Naive thymus-derived CD4-positive, alpha-beta T cell (primary cell): Measurements from ENCODE around the gene LHX3. TPM values are rescaled to one million over a fixed set of nuclear protein-coding genes. Genes with fewer than 3 reads are reported as not detected.

Experiments
- ATAC-seq: fragments of 150-1000 bp; cut with Tn5 transposase; 2 replicates; pipeline ENCODE4 v1.10.0; 2021; ENCODE audit warnings: mild to moderate bottlenecking, moderate library complexity
- CTCF ChIA-PET: fragments of 350-600 bp; sonication (Branson Sonifier 250); formaldehyde crosslinking; loops from one replicate; lab custom pipeline; 2021; ENCODE audit warnings: antibody characterized with exemption; lab: Charles Lee
- POLR2A ChIA-PET: fragments of 350-600 bp; sonication (Branson Sonifier 250); formaldehyde crosslinking; loops from one replicate; lab custom pipeline; 2021; ENCODE audit warnings: antibody characterized with exemption, inconsistent platforms; lab: Charles Lee
- DNase-seq, 9 donors: peaks; one replicate each; pipeline versions ENCODE4 v3.0.0 to v3.0.0-alpha.2; 2020 to 2022; ENCODE audit warnings: mixed read lengths in 1 of 9
- H3K27ac ChIP-seq: one replicate; pipeline ENCODE4 v1.7.0; 2013; ENCODE audit warnings: mild to moderate bottlenecking, low read depth, low read length, moderate library complexity
- H3K27me3 ChIP-seq, 2 donors: one replicate each; pipeline ENCODE4 v1.7.0; 2013; ENCODE audit warnings: low read length in 2 of 2, mild to moderate bottlenecking in 2 of 2, moderate library complexity in 2 of 2; ENCODE audit not compliant: control insufficient read depth in 2 of 2, insufficient read depth in 2 of 2
- H3K36me3 ChIP-seq, 3 experiments: 1 replicate in 2 of 3; 2 replicates in 1 of 3; pipeline ENCODE4 v1.7.0; 2013; ENCODE audit warnings: low read length in 3 of 3, mild to moderate bottlenecking in 3 of 3, moderate library complexity in 1 of 3; ENCODE audit not compliant: insufficient read depth in 3 of 3, control insufficient read depth in 2 of 3
- H3K4me1 ChIP-seq, 2 donors: one replicate each; pipeline ENCODE4 v1.7.0; 2013; ENCODE audit warnings: low read length in 2 of 2, mild to moderate bottlenecking in 2 of 2, moderate library complexity in 1 of 2; ENCODE audit not compliant: control insufficient read depth in 2 of 2, insufficient read depth in 2 of 2
- H3K4me3 ChIP-seq: 2 replicates; pipeline ENCODE4 v1.7.0; 2013; ENCODE audit warnings: mild to moderate bottlenecking, low read length
- H3K9me3 ChIP-seq, 3 experiments: 1 replicate in 2 of 3; 2 replicates in 1 of 3; pipeline ENCODE4 v1.7.0; 2013; ENCODE audit warnings: low read length in 3 of 3; ENCODE audit not compliant: control insufficient read depth in 2 of 3
- H3K27ac Mint-ChIP-seq, 9 donors: one replicate each; pipeline ENCODE4 v1.8.0; 2020 to 2022; ENCODE audit warnings: mixed read lengths in 9 of 9, mild to moderate bottlenecking in 8 of 9, moderate library complexity in 5 of 9, inconsistent platforms in 2 of 9
- H3K27me3 Mint-ChIP-seq, 5 donors: one replicate each; pipeline ENCODE4 v1.8.0; 2021 to 2022; ENCODE audit warnings: mixed read lengths in 5 of 5, mild to moderate bottlenecking in 1 of 5
- H3K36me3 Mint-ChIP-seq, 5 donors: one replicate each; pipeline ENCODE4 v1.8.0; 2020 to 2022; ENCODE audit warnings: mixed read lengths in 5 of 5, mild to moderate bottlenecking in 3 of 5, inconsistent platforms in 1 of 5
- H3K4me1 Mint-ChIP-seq, 7 donors: one replicate each; pipeline ENCODE4 v1.8.0; 2020 to 2022; ENCODE audit warnings: mixed read lengths in 7 of 7, mild to moderate bottlenecking in 3 of 7, inconsistent platforms in 1 of 7
- H3K4me3 Mint-ChIP-seq, 10 donors: one replicate each; pipeline ENCODE4 v1.8.0; 2020 to 2022; ENCODE audit warnings: mild to moderate bottlenecking in 10 of 10, mixed read lengths in 10 of 10, moderate library complexity in 6 of 10, inconsistent platforms in 2 of 10
- H3K9me3 Mint-ChIP-seq, 11 donors: one replicate each; pipeline ENCODE4 v1.8.0; 2020 to 2022; ENCODE audit warnings: mixed read lengths in 11 of 11, mild to moderate bottlenecking in 4 of 11, inconsistent platforms in 1 of 11, moderate library complexity in 1 of 11
- intact Hi-C, 2 donors: fragments of 100-400 bp; cut with micrococcal nuclease; formaldehyde crosslinking; loops; one replicate each; pipeline ENCODE4 v1.15.1; 2023
- polyA plus RNA-seq, 2 donors: library from polyadenylated mRNA; unstranded; fragments of 300-500 nt; fragmentation: Illumina TruSeq; gene quantifications; one replicate each; pipeline ENCODE4 v1.2.3, GENCODE V29; 2021
- total RNA-seq, 6 experiments: library from RNA in 5 of 6; stranded (reverse) in 5 of 6; gene quantifications; 1 replicate in 5 of 6; 2 replicates in 1 of 6; pipeline ENCODE4 v1.2.3 and lab custom pipeline; 2021 to 2026

Gene LHX3
- total and polyA plus RNA-seq, 7 experiments from 2014 or later = 0.15 to 0.21 TPM; not detected in 5

GRCh38 chr9:136186386-136186785, 18.5 kb downstream of the LHX3 start:
- no peak for ATAC-seq
- peaks cover 0 to 1% (median 0%) of the 10 kb centered on the region in 11 donors for H3K9me3 Mint-ChIP-seq
- no peaks in the 10 kb centered on the region for H3K27me3 ChIP-seq
- H3K27ac ChIP-seq = no peak overlapping the region
- H3K27ac Mint-ChIP-seq = no peak overlapping the region
- no peaks in the 10 kb centered on the region for H3K9me3 ChIP-seq
- H3K36me3 Mint-ChIP-seq = no peaks in the 10 kb centered on the region
- DNase-seq = no peak
- intact Hi-C loops = no loop called here
- H3K4me3 ChIP-seq = no peak overlapping the region
- ChIA-PET POLR2A (no interaction called here), CTCF (no interaction called here)
- H3K27me3 Mint-ChIP-seq = peaks cover 12 to 39% (median 20%) of the 10 kb centered on the region in 5 donors
- H3K4me1 ChIP-seq = no peaks in the 10 kb centered on the region
- no peaks in the 10 kb centered on the region for H3K4me1 Mint-ChIP-seq
- H3K4me3 Mint-ChIP-seq = no peak overlapping the region
- H3K36me3 ChIP-seq = no peaks in the 10 kb centered on the region

GRCh38 chr9:136185596-136186366, 19.1 kb downstream of the LHX3 start:
- no peak overlapping the region for H3K4me3 ChIP-seq
- POLR2A ChIA-PET = no interaction called here
- Mint-ChIP-seq H3K4me3 (no peak overlapping the region), H3K27me3 (peaks cover 7 to 34% (median 15%) of the 10 kb centered on the region in 5 donors), H3K9me3 (peaks cover 0 to 1% (median 0%) of the 10 kb centered on the region in 11 donors), H3K36me3 (no peaks in the 10 kb centered on the region), H3K27ac (no peak overlapping the region), H3K4me1 (no peaks in the 10 kb centered on the region)
- CTCF ChIA-PET = no interaction called here
- H3K27ac ChIP-seq = no peak overlapping the region
- DNase-seq (no peak), ATAC-seq (no peak)
- no peaks in the 10 kb centered on the region for H3K4me1 ChIP-seq
- no peaks in the 10 kb centered on the region for H3K9me3 ChIP-seq
- H3K27me3 ChIP-seq = no peaks in the 10 kb centered on the region
- no peaks in the 10 kb centered on the region for H3K36me3 ChIP-seq
- intact Hi-C loops = no loop called here

- Histone ChIP-seq H3K27me3 (no peaks in the 10 kb centered on the region), H3K9me3 (no peaks in the 10 kb centered on the region), H3K4me1 (no peaks in the 10 kb centered on the region), H3K27ac (no peak overlapping the region), H3K4me3 (no peak overlapping the region), H3K36me3 (no peaks in the 10 kb centered on the region)
- Mint-ChIP-seq H3K36me3 (no peaks in the 10 kb centered on the region), H3K4me3 (no peak overlapping the region), H3K27ac (no peak overlapping the region), H3K4me1 (no peaks in the 10 kb centered on the region), H3K27me3 (peaks cover 0 to 33% (median 15%) of the 10 kb centered on the region in 5 donors), H3K9me3 (peaks cover 0 to 1% (median 0%) of the 10 kb centered on the region in 11 donors)
- intact Hi-C loops = no loop called here
- CTCF ChIA-PET = no interaction called here
- POLR2A ChIA-PET = no interaction called here
- ATAC-seq (no peak), DNase-seq (no peak)
Observed at GRCh38 chr9:136185066-136185465, 19.9 kb downstream of the LHX3 start.

GRCh38 chr9:136182850-136183422, 22.0 kb downstream of the LHX3 start:
- H3K27me3 Mint-ChIP-seq = peaks cover 0 to 30% (median 7%) of the 10 kb centered on the region in 5 donors
- ATAC-seq (no peak), DNase-seq (no peak)
- intact Hi-C loops = no loop called here
- Histone ChIP-seq H3K36me3 (no peaks in the 10 kb centered on the region), H3K9me3 (no peaks in the 10 kb centered on the region), H3K4me1 (no peaks in the 10 kb centered on the region), H3K27me3 (no peaks in the 10 kb centered on the region), H3K27ac (no peak overlapping the region), H3K4me3 (no peak overlapping the region)
- H3K27ac Mint-ChIP-seq = no peak overlapping the region
- peaks cover 0 to 1% (median 0%) of the 10 kb centered on the region in 11 donors for H3K9me3 Mint-ChIP-seq
- no peaks in the 10 kb centered on the region for H3K36me3 Mint-ChIP-seq
- ChIA-PET POLR2A (no interaction called here), CTCF (no interaction called here)
- no peaks in the 10 kb centered on the region for H3K4me1 Mint-ChIP-seq
- no peak overlapping the region for H3K4me3 Mint-ChIP-seq

GRCh38 chr9:136182420-136182787, 22.5 kb downstream of the LHX3 start:
- H3K36me3 Mint-ChIP-seq = no peaks in the 10 kb centered on the region
- ChIA-PET POLR2A (no interaction called here), CTCF (interaction anchor here (0.6 kb wide), 1 partner anchor 100 kb away, joined by 3 read pairs; no protein-coding TSS in a partner anchor)
- intact Hi-C loops = no loop called here
- H3K4me3 Mint-ChIP-seq = no peak overlapping the region
- Histone ChIP-seq H3K9me3 (no peaks in the 10 kb centered on the region), H3K27ac (no peak overlapping the region), H3K4me1 (no peaks in the 10 kb centered on the region), H3K27me3 (no peaks in the 10 kb centered on the region), H3K4me3 (no peak overlapping the region), H3K36me3 (no peaks in the 10 kb centered on the region)
- H3K9me3 Mint-ChIP-seq = peaks cover 0 to 1% (median 0%) of the 10 kb centered on the region in 11 donors
- DNase-seq = no peak
- H3K27ac Mint-ChIP-seq = no peak overlapping the region
- H3K4me1 Mint-ChIP-seq = no peaks in the 10 kb centered on the region
- ATAC-seq = no peak
- peaks cover 0 to 28% (median 4%) of the 10 kb centered on the region in 5 donors for H3K27me3 Mint-ChIP-seq

GRCh38 chr9:136181784-136182419, 23.0 kb downstream of the LHX3 start:
- Mint-ChIP-seq H3K27ac (no peak overlapping the region), H3K4me3 (no peak overlapping the region), H3K36me3 (no peaks in the 10 kb centered on the region), H3K9me3 (peaks cover 0 to 1% (median 0%) of the 10 kb centered on the region in 11 donors), H3K4me1 (no peaks in the 10 kb centered on the region), H3K27me3 (peaks cover 0 to 27% (median 4%) of the 10 kb centered on the region in 5 donors)
- no peak for DNase-seq
- Histone ChIP-seq H3K4me3 (no peak overlapping the region), H3K36me3 (no peaks in the 10 kb centered on the region), H3K27ac (no peak overlapping the region), H3K9me3 (no peaks in the 10 kb centered on the region), H3K4me1 (no peaks in the 10 kb centered on the region), H3K27me3 (no peaks in the 10 kb centered on the region)
- intact Hi-C loops = no loop called here
- CTCF ChIA-PET = interaction anchor here (0.6 kb wide), 1 partner anchor 101 kb away, joined by 3 read pairs; no protein-coding TSS in a partner anchor
- POLR2A ChIA-PET = no interaction called here
- no peak for ATAC-seq
